ENCODE measurements around the gene SAMD3.
"Not testable (repeated sequence)": the region's sequence is repeated elsewhere in the genome, so short reads cannot be mapped to it uniquely, and the experiment has no call there.

SAMD3 gene

GRCh38 chr6:130150906-130151305 is 71.8 kb downstream of the SAMD3 start:
- DNase-seq (ENCODE audit: low spot score) = no peak
- ChIA-PET POLR2A (ENCODE audit: low non-redundant PET) (no interaction called here), CTCF (no interaction called here)
- no peak overlapping the region for H3K27ac ChIP-seq
- TF ChIP-seq CTCF (conservative IDR thresholded peaks at IDR 0.05; ENCODE audit: low read depth) = no peak

GRCh38 chr6:130149016-130149415 is 73.7 kb downstream of the SAMD3 start:
- DNase-seq (ENCODE audit: low spot score); CTCF ChIA-PET; H3K27ac ChIP-seq; POLR2A ChIA-PET (ENCODE audit: low non-redundant PET): not testable (repeated sequence)

- TF ChIP-seq CTCF (conservative IDR thresholded peaks at IDR 0.05; ENCODE audit: low read depth) = no peak
- ChIA-PET CTCF (no interaction called here), POLR2A (ENCODE audit: low non-redundant PET) (no interaction called here)
- no peak for DNase-seq (ENCODE audit: low spot score)
- no peak overlapping the region for H3K27ac ChIP-seq
Observed at GRCh38 chr6:130148181-130148580, 74.6 kb downstream of the SAMD3 start.

GRCh38 chr6:130147111-130147510 is 75.6 kb downstream of the SAMD3 start:
- no peak overlapping the region for H3K27ac ChIP-seq
- ChIA-PET POLR2A (ENCODE audit: low non-redundant PET) (no interaction called here), CTCF (no interaction called here)
- DNase-seq (ENCODE audit: low spot score) = no peak
- no peak for TF ChIP-seq CTCF (conservative IDR thresholded peaks at IDR 0.05; ENCODE audit: low read depth)

- ChIA-PET POLR2A (ENCODE audit: low non-redundant PET) (no interaction called here), CTCF (interaction anchor here (0.6 to 1.6 kb wide), 2 partner anchors 21 to 24 kb away, joined by 4 to 5 read pairs; no protein-coding TSS in a partner anchor)
- no peak for DNase-seq (ENCODE audit: low spot score)
- no peak for TF ChIP-seq CTCF (conservative IDR thresholded peaks at IDR 0.05; ENCODE audit: low read depth)
- no peak overlapping the region for H3K27ac ChIP-seq
Observed at GRCh38 chr6:130143709-130144108, 79.0 kb downstream of the SAMD3 start.

- no peak for TF ChIP-seq CTCF (conservative IDR thresholded peaks at IDR 0.05; ENCODE audit: low read depth)
- ChIA-PET CTCF (interaction anchor here (0.5 kb wide), 1 partner anchor 1197 kb away, joined by 8 read pairs; no protein-coding TSS in a partner anchor), POLR2A (ENCODE audit: low non-redundant PET) (no interaction called here)
- no peak overlapping the region for H3K27ac ChIP-seq
- no peak for DNase-seq (ENCODE audit: low spot score)
Observed at GRCh38 chr6:130140084-130140483, 82.7 kb downstream of the SAMD3 start.

GRCh38 chr6:130138909-130139242 is 83.9 kb downstream of the SAMD3 start:
- CTCF ChIA-PET = interaction anchor here (0.6 kb wide), 1 partner anchor 48 kb away, joined by 3 read pairs; no protein-coding TSS in a partner anchor

More at GRCh38 chr6:130138909-130139242, 83.9 kb downstream of the SAMD3 start:
- TF ChIP-seq CTCF (conservative IDR thresholded peaks at IDR 0.05; ENCODE audit: low read depth) = no peak
- POLR2A ChIA-PET (ENCODE audit: low non-redundant PET) = no interaction called here
- no peak for DNase-seq (ENCODE audit: low spot score)
- no peak overlapping the region for H3K27ac ChIP-seq

Data from RWPE1 (cell line).